Panc1 (cell line): ENCODE measurements around the gene THSD7A. TPM values are rescaled to one million over a fixed set of nuclear protein-coding genes. Genes with fewer than 3 reads are reported as not detected.

Experiments
- ATAC-seq: fragments of 200-7000 bp; cut with Tn5 transposase; 2 replicates; pipeline ENCODE4 v1.9.1; 2020; ENCODE audit warnings: mild to moderate bottlenecking, moderate library complexity
- BruUV-seq: library from RNA; stranded (reverse); fragments of 400-500 nt; replicated peaks from 2 replicates; lab custom pipeline; 2021; lab: Mats Ljungman, UMichigan
- CTCF ChIA-PET: fragments of 300-600 bp; sonication (Branson Sonifier 250); formaldehyde crosslinking; loops from one replicate; lab custom pipeline; 2022; ENCODE audit warnings: antibody characterized with exemption; lab: Charles Lee
- POLR2A ChIA-PET: fragments of 300-600 bp; sonication (Branson Sonifier 250); formaldehyde crosslinking; loops from one replicate; lab custom pipeline; 2022; ENCODE audit warnings: antibody characterized with exemption; lab: Charles Lee
- DNase-seq: peaks from one replicate; pipeline ENCODE4 v3.0.0-alpha.2; 2010; ENCODE audit warnings: low read depth, low spot score
- H3K27ac ChIP-seq: 2 replicates; pipeline ENCODE4 v1.5.1; 2011; ENCODE audit warnings: mild to moderate bottlenecking, low read length, inconsistent platforms
- H3K27me3 ChIP-seq: fragments of 200-500 bp; sonication (Bioruptor generic); 2 replicates; pipeline ENCODE4 v1.6.0; 2014; ENCODE audit warnings: low read length, inconsistent platforms; ENCODE audit not compliant: control insufficient read depth, insufficient read depth
- H3K36me3 ChIP-seq: fragments of 200-500 bp; sonication (Bioruptor generic); 2 replicates; pipeline ENCODE4 v1.5.1; 2014; ENCODE audit warnings: inconsistent platforms, mild to moderate bottlenecking, low read length, moderate library complexity; ENCODE audit not compliant: control insufficient read depth, insufficient read depth
- H3K4me1 ChIP-seq: 2 replicates; pipeline ENCODE4 v1.5.1; 2011; ENCODE audit warnings: inconsistent platforms, mild to moderate bottlenecking, low read length, moderate library complexity; ENCODE audit not compliant: control insufficient read depth, insufficient read depth
- H3K4me3 ChIP-seq, 2 experiments: 2 replicates each; pipeline ENCODE4 v1.5.1; 2011 to 2012; ENCODE audit warnings: low read depth in 2 of 2, low read length in 2 of 2, mild to moderate bottlenecking in 2 of 2, inconsistent platforms in 1 of 2, moderate library complexity in 1 of 2
- H3K9me3 ChIP-seq: fragments of 200-500 bp; sonication (Bioruptor generic); 2 replicates; pipeline ENCODE4 v1.5.1; 2014; ENCODE audit warnings: low read depth, mild to moderate bottlenecking, inconsistent platforms, low read length, moderate library complexity; ENCODE audit not compliant: control insufficient read depth, insufficient read depth
- POLR2AphosphoS5 ChIP-seq: IDR thresholded peaks from 2 replicates; pipeline ENCODE4 v1.6.1; 2012; ENCODE audit warnings: mild to moderate bottlenecking, low read depth, low read length, moderate library complexity
- SIN3A ChIP-seq: IDR thresholded peaks from 2 replicates; pipeline ENCODE4 v1.6.1; 2012; ENCODE audit warnings: low read depth, mild to moderate bottlenecking, low read length, moderate library complexity, borderline replicate concordance; ENCODE audit not compliant: insufficient read depth
- TCF7L2 ChIP-seq: IDR thresholded peaks from 2 replicates; pipeline ENCODE4 v1.6.1; 2011; ENCODE audit warnings: mild to moderate bottlenecking, low read depth, low read length, inconsistent platforms
- in situ Hi-C: cut with HindIII; loops from 2 replicates; pipeline ENCODE4 v1.10.0; 2016; ENCODE audit warnings: low sequenced_read_pairs, low pct_unique_long_range_greater_than_20kb
- intact Hi-C: fragments of 100-400 bp; cut with micrococcal nuclease; formaldehyde crosslinking; loops from one replicate; pipeline ENCODE4 v1.10.0; 2022; ENCODE audit not compliant: unreplicated experiment
- total RNA-seq: library from RNA; stranded (reverse); gene quantifications from one replicate; pipeline ENCODE4 v1.2.1, GENCODE V29; 2021; ENCODE audit not compliant: unreplicated experiment
- TF ChIP-seq, protein P1 (sequence below), 2 experiments: IDR thresholded peaks; 2 replicates each; pipeline ENCODE4 v1.6.1; 2011 to 2012; ENCODE audit warnings: low read depth in 2 of 2, control low read depth in 1 of 2, low read length in 1 of 2, mild to moderate bottlenecking in 1 of 2, moderate library complexity in 1 of 2; ENCODE audit not compliant: insufficient read depth in 1 of 2
- TF ChIP-seq, protein P2 (sequence below): fragments of 450-650 bp; IDR thresholded peaks from 2 replicates; pipeline ENCODE4 v1.5.1; 2017; ENCODE audit warnings: mild to moderate bottlenecking

THSD7A gene
- total RNA-seq, 1 experiment from 2014 or later, result 38.6 TPM

- ATAC-seq, result no peak
- in situ Hi-C loops, result no loop called here
- CTCF ChIA-PET, result no interaction called here
- Histone ChIP-seq H3K27me3 (no peaks in the 10 kb centered on the region), H3K4me1 (peaks cover 2% of the 10 kb centered on the region; the same call in 1 of the 2 replicates), H3K27ac (no peak overlapping the region), H3K4me3 (no peak overlapping the region), H3K36me3 (no peaks in the 10 kb centered on the region), H3K9me3 (no peaks in the 10 kb centered on the region)
- no TSS peak for BruUV-seq
- POLR2A ChIA-PET, result interaction anchor here (1.0 kb wide), 1 partner anchor 154 kb away, joined by 3 read pairs; no protein-coding TSS in a partner anchor
- DNase-seq, result no peak
- TF ChIP-seq SIN3A (no peak), TCF7L2 (no peak), POLR2AphosphoS5 (no peak)
- TF ChIP-seq, protein P1, sequence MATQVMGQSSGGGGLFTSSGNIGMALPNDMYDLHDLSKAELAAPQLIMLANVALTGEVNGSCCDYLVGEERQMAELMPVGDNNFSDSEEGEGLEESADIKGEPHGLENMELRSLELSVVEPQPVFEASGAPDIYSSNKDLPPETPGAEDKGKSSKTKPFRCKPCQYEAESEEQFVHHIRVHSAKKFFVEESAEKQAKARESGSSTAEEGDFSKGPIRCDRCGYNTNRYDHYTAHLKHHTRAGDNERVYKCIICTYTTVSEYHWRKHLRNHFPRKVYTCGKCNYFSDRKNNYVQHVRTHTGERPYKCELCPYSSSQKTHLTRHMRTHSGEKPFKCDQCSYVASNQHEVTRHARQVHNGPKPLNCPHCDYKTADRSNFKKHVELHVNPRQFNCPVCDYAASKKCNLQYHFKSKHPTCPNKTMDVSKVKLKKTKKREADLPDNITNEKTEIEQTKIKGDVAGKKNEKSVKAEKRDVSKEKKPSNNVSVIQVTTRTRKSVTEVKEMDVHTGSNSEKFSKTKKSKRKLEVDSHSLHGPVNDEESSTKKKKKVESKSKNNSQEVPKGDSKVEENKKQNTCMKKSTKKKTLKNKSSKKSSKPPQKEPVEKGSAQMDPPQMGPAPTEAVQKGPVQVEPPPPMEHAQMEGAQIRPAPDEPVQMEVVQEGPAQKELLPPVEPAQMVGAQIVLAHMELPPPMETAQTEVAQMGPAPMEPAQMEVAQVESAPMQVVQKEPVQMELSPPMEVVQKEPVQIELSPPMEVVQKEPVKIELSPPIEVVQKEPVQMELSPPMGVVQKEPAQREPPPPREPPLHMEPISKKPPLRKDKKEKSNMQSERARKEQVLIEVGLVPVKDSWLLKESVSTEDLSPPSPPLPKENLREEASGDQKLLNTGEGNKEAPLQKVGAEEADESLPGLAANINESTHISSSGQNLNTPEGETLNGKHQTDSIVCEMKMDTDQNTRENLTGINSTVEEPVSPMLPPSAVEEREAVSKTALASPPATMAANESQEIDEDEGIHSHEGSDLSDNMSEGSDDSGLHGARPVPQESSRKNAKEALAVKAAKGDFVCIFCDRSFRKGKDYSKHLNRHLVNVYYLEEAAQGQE (IDR thresholded peaks at IDR 0.05; ENCODE audit: insufficient read depth in 1 of 2, low read depth in 2 of 2, low read length in 1 of 2), result no peak
- TF ChIP-seq, protein P2, sequence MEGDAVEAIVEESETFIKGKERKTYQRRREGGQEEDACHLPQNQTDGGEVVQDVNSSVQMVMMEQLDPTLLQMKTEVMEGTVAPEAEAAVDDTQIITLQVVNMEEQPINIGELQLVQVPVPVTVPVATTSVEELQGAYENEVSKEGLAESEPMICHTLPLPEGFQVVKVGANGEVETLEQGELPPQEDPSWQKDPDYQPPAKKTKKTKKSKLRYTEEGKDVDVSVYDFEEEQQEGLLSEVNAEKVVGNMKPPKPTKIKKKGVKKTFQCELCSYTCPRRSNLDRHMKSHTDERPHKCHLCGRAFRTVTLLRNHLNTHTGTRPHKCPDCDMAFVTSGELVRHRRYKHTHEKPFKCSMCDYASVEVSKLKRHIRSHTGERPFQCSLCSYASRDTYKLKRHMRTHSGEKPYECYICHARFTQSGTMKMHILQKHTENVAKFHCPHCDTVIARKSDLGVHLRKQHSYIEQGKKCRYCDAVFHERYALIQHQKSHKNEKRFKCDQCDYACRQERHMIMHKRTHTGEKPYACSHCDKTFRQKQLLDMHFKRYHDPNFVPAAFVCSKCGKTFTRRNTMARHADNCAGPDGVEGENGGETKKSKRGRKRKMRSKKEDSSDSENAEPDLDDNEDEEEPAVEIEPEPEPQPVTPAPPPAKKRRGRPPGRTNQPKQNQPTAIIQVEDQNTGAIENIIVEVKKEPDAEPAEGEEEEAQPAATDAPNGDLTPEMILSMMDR, result no peak
- intact Hi-C loops, result no loop called here
These were observed 163.3 kb downstream of the THSD7A start for GRCh38 chr7:11668727-11669126.

- no TSS peak for BruUV-seq
- DNase-seq, result no peak
- Histone ChIP-seq H3K27ac (no peak overlapping the region), H3K4me1 (peaks cover 2% of the 10 kb centered on the region; the same call in 1 of the 2 replicates), H3K36me3 (no peaks in the 10 kb centered on the region), H3K9me3 (no peaks in the 10 kb centered on the region), H3K27me3 (no peaks in the 10 kb centered on the region), H3K4me3 (no peak overlapping the region)
- ChIA-PET POLR2A (interaction anchor here (1.0 kb wide), 1 partner anchor 155 kb away, joined by 3 read pairs; no protein-coding TSS in a partner anchor), CTCF (no interaction called here)
- ATAC-seq, result no peak
- intact Hi-C loops (no loop called here), in situ Hi-C loops (no loop called here)
- TF ChIP-seq, protein P1 (IDR thresholded peaks at IDR 0.05; ENCODE audit: insufficient read depth in 1 of 2, low read depth in 2 of 2, low read length in 1 of 2), result no peak
- TF ChIP-seq TCF7L2 (no peak), SIN3A (no peak), POLR2AphosphoS5 (no peak)
- TF ChIP-seq, protein P2, result no peak
These were observed 164.2 kb downstream of the THSD7A start for GRCh38 chr7:11667810-11668185.
